SJSA1 (cell line): ENCODE measurements around the gene ASB10. TPM values are rescaled to one million over a fixed set of nuclear protein-coding genes. Genes with fewer than 3 reads are reported as not detected.

ENCODE experiments used
- DNase-seq, 2 experiments: peaks; one replicate each; pipeline ENCODE4 v3.0.0-alpha.2; 2015 to 2020; ENCODE audit warnings: low spot score in 2 of 2, low read depth in 1 of 2
- H3K27ac ChIP-seq: fragments of 250-450 bp; sonication (Bioruptor Pico); 2 replicates; pipeline ENCODE4 v1.5.1; 2020; ENCODE audit warnings: mild to moderate bottlenecking, moderate library complexity
- H3K27me3 ChIP-seq: fragments of 250-450 bp; sonication (Bioruptor Pico); replicated peaks from 2 replicates; pipeline ENCODE4 v1.5.1; 2020; ENCODE audit warnings: mild to moderate bottlenecking, moderate library complexity
- H3K36me3 ChIP-seq: fragments of 250-450 bp; sonication (Bioruptor Pico); 2 replicates; pipeline ENCODE4 v1.5.1; 2020; ENCODE audit warnings: mild to moderate bottlenecking
- H3K4me1 ChIP-seq: fragments of 250-450 bp; sonication (Bioruptor Pico); replicated peaks from 2 replicates; pipeline ENCODE4 v1.6.1; 2021; ENCODE audit warnings: mild to moderate bottlenecking
- H3K4me3 ChIP-seq: fragments of 250-450 bp; sonication (Bioruptor Pico); 2 replicates; pipeline ENCODE4 v1.5.1; 2020; ENCODE audit warnings: mild to moderate bottlenecking
- H3K9me3 ChIP-seq: fragments of 250-450 bp; sonication (Bioruptor Pico); replicated peaks from 2 replicates; pipeline ENCODE4 v1.5.1; 2020; ENCODE audit warnings: mild to moderate bottlenecking
- total RNA-seq: library from RNA; depleted of rRNA; stranded (reverse); fragments of >200 nt; shearing (Covaris generic); gene quantifications from 2 replicates; pipeline ENCODE4 v1.2.3, GENCODE V29; 2014

The ASB10 gene
- total RNA-seq, 1 experiment from 2014 or later, result not detected

DNA sequence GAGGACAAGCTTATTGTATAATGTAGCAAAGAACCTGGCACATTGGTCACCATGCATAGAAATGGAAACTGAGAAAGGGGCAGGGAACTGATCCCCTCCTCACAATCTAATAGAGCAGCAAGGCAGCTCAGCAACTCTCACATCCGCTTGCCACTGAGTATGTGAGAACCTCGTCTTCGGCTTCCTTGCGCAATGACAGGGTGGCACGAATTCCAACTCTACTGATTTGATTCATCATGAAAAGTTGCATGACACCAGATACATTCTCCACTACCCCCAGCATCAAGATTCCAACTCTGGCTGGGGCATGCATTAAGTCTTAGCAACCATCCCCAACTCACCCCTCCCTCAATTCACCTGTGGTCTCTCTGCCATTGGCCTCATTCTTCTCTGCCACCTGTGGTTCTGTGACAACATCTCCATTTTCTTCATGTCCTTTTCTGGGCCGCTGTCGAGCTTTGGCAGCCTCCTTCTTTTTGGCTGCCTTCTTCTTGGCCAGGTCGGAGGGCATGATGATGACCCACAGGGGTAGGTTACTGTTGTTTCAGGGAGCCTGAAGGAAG is 39.0 kb upstream of the ASB10 start:
- Histone ChIP-seq H3K27ac (no peak overlapping the region), H3K4me3 (peak overlapping the region; percentile 57), H3K27me3 (no peaks in the 10 kb centered on the region), H3K4me1 (peaks cover 16% of the 10 kb centered on the region), H3K36me3 (peaks cover 53% of the 10 kb centered on the region), H3K9me3 (no peaks in the 10 kb centered on the region)
- no peak for DNase-seq

GRCh38 chr7:151223728-151224127 is 36.7 kb upstream of the ASB10 start:
- H3K4me1 ChIP-seq, result peaks cover 16% of the 10 kb centered on the region
- DNase-seq, result no peak
- peaks cover 70% of the 10 kb centered on the region for H3K36me3 ChIP-seq
- no peak overlapping the region for H3K27ac ChIP-seq
- no peaks in the 10 kb centered on the region for H3K9me3 ChIP-seq
- H3K27me3 ChIP-seq, result no peaks in the 10 kb centered on the region
- H3K4me3 ChIP-seq, result no peak overlapping the region

DNA sequence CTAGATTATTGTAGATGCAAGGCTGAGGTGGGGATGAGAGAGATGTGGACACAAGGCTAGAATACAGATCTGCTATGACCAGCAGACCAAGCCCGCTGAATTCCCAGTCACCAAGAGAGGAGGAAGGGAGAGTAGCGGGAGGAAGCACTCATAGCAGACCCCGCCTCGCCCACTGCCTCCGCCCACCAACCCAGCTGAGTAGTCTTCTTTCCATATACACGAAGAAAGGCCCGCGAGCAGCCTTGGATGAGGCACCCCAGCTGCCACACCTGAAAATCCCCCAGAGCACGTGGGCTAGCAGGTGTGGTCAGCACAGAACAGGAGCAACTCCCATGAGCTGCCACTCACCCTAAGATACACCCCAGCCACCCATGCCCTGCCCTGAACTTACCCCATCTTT is 31.1 kb upstream of the ASB10 start:
- DNase-seq, result no peak
- Histone ChIP-seq H3K9me3 (no peaks in the 10 kb centered on the region), H3K27ac (no peak overlapping the region), H3K36me3 (peaks cover 81% of the 10 kb centered on the region), H3K4me3 (no peak overlapping the region), H3K4me1 (no peaks in the 10 kb centered on the region), H3K27me3 (no peaks in the 10 kb centered on the region)

GRCh38 chr7:151215396-151215795 is 28.3 kb upstream of the ASB10 start:
- H3K36me3 ChIP-seq, result peaks cover 66% of the 10 kb centered on the region
- H3K9me3 ChIP-seq, result no peaks in the 10 kb centered on the region
- DNase-seq, result no peak
- H3K27me3 ChIP-seq, result no peaks in the 10 kb centered on the region
- no peak overlapping the region for H3K27ac ChIP-seq
- H3K4me1 ChIP-seq, result no peaks in the 10 kb centered on the region
- no peak overlapping the region for H3K4me3 ChIP-seq

DNA sequence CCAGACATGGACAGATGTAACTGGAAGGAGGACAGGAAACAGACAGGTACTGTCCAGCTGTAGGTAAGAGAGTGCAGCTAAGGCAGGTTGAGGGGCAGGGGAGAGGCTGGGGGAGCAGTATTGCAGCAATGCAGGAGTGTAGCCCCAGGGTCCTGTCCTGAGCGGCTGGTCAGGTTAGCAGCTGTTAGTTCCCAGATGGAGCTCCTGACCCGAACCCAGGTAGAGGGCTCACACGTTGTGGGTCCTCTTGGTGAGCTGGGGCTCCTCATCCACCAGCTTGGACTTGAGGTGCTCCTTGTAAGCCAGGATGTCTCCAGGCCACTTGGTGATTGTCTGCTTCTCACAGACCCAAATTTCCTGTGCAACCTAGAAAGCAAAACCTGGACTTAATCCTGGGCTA is 26.8 kb upstream of the ASB10 start:
- Histone ChIP-seq H3K9me3 (no peaks in the 10 kb centered on the region), H3K27me3 (no peaks in the 10 kb centered on the region), H3K4me3 (no peak overlapping the region), H3K27ac (no peak overlapping the region), H3K36me3 (peaks cover 56% of the 10 kb centered on the region), H3K4me1 (no peaks in the 10 kb centered on the region)
- DNase-seq, result no peak

- Histone ChIP-seq H3K36me3 (peaks cover 45% of the 10 kb centered on the region), H3K27me3 (no peaks in the 10 kb centered on the region)
These were observed 25.6 kb upstream of the ASB10 start for GRCh38 chr7:151212626-151213025.

GRCh38 chr7:151211155-151211772 is 24.2 kb upstream of the ASB10 start:
- no peak for DNase-seq
- H3K36me3 ChIP-seq, result peaks cover 36% of the 10 kb centered on the region
- H3K27ac ChIP-seq, result no peak overlapping the region
- no peaks in the 10 kb centered on the region for H3K4me1 ChIP-seq
- 0 out of 2 replicates have a peak, but pooled peaks cover 5% of the 10 kb centered on the region for H3K27me3 ChIP-seq
- no peaks in the 10 kb centered on the region for H3K9me3 ChIP-seq
- no peak overlapping the region for H3K4me3 ChIP-seq

More at GRCh38 chr7:151212626-151213025, 25.6 kb upstream of the ASB10 start:
- DNase-seq, result no peak
- Histone ChIP-seq H3K4me3 (no peak overlapping the region), H3K27ac (no peak overlapping the region), H3K4me1 (no peaks in the 10 kb centered on the region), H3K9me3 (no peaks in the 10 kb centered on the region)

- Histone ChIP-seq H3K4me1 (no peaks in the 10 kb centered on the region), H3K4me3 (no peak within 1 kb of the TSS), H3K9me3 (no peaks in the 10 kb centered on the region), H3K27me3 (0 out of 2 replicates have a peak, but pooled peaks cover 5% of the 10 kb centered on the region), H3K36me3 (peaks cover 26% of the 10 kb centered on the region), H3K27ac (no peak within 1 kb of the TSS)
- no peak for DNase-seq
These were observed 23.2 kb upstream of the ASB10 start, which contains the start of gene H2BK1 for GRCh38 chr7:151210087-151210854. Gene H2BK1 (minus strand): TSS chr7:151210488. CDS start chr7:151210318, 170 bp downstream.

DNA sequence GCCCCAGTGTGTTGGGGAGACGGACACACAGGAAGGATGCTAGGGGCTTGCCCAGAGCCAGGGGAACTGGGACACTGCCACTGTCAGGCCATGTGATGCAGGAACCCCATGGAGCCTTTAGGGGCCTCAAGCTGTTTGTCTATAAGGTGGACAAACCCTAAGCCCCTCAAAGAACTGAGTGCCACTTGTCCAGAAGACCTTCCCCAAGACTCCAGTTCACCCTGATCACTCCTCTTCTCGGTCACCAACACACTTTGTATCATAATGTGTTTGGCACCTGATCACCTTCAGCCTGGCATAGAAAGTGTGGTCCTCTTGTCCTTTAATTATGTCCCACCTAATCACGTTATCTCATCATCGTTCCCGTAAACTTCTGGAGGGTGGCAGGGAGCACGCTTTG is 22.5 kb upstream of the ASB10 start:
- DNase-seq, result no peak
- Histone ChIP-seq H3K4me1 (no peaks in the 10 kb centered on the region), H3K27ac (no peak overlapping the region), H3K36me3 (peaks cover 19% of the 10 kb centered on the region), H3K27me3 (0 out of 2 replicates have a peak, but pooled peaks cover 5% of the 10 kb centered on the region), H3K4me3 (no peak overlapping the region), H3K9me3 (no peaks in the 10 kb centered on the region)

GRCh38 chr7:151208253-151208862 is 21.3 kb upstream of the ASB10 start:
- DNase-seq, result no peak
- H3K4me1 ChIP-seq, result no peaks in the 10 kb centered on the region
- H3K27ac ChIP-seq, result no peak overlapping the region
- peaks cover 10% of the 10 kb centered on the region for H3K36me3 ChIP-seq
- peaks cover 11% of the 10 kb centered on the region; the same call in 1 of the 2 replicates for H3K27me3 ChIP-seq
- no peak overlapping the region for H3K4me3 ChIP-seq
- no peaks in the 10 kb centered on the region for H3K9me3 ChIP-seq

DNA sequence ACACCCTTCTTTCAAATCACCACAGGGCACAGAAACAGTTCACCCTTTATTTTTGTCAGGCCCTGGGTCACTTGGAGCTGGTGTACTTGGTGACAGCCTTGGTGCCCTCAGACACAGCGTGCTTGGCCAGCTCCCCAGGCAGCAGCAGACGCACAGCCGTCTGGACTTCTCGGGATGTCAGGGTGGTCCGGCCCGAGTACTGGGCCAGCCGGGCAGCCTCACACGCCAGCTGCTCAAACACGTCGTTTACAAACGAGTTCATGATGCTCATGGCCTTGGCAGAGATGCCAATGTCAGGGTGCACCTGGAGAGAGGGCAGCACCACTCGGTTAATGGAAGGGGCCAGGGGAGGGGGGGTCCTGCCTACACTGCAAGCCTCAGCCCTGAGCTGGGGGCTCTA is 20.8 kb upstream of the ASB10 start:
- DNase-seq, result no peak
- no peaks in the 10 kb centered on the region for H3K9me3 ChIP-seq
- no peaks in the 10 kb centered on the region for H3K4me1 ChIP-seq
- no peak overlapping the region for H3K4me3 ChIP-seq
- H3K27ac ChIP-seq, result no peak overlapping the region
- peaks cover 5% of the 10 kb centered on the region for H3K36me3 ChIP-seq
- H3K27me3 ChIP-seq, result peaks cover 13% of the 10 kb centered on the region; the same call in 1 of the 2 replicates

DNA sequence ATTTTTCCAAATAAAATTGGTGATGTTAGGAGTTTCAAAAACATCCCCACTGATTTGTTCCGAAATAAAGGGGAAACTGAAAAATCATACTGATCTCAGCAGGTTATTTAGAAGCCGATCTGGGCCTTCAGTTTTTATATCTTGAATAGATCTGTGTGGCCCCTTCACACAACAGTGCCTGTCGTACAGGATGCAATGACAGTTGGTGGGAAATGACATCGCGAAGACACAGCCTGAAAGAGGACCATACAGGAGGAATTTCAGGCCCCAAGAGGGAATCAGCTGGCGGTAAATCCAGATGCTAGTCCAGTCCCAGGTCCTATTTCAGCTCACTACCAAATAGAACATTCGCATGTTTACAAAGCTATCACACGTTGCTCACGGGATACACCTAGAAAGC is 20.3 kb upstream of the ASB10 start:
- Histone ChIP-seq H3K9me3 (no peaks in the 10 kb centered on the region), H3K27ac (no peak overlapping the region), H3K4me3 (no peak overlapping the region), H3K27me3 (peaks cover 14% of the 10 kb centered on the region), H3K4me1 (no peaks in the 10 kb centered on the region), H3K36me3 (no peaks in the 10 kb centered on the region)
- DNase-seq, result no peak

DNA sequence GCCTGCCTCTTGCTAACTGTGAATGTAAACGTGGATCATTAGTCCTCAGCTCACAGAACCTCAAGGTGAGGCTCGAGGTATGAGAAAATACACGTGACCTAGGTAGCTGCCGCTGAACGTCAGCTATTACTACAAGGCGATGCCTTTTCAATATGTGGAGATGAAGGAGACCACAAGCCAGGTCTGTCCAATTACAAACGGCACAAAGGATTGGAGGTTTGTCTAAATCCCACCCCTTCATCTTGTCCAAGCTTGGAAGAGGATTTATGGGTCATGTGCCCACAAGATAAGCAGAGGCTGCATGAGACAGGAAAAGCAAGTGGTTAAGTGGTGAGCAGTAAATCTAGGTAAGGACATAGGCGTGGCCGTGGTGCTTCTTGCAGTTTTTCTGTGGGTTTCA is 19.9 kb upstream of the ASB10 start:
- Histone ChIP-seq H3K27me3 (peaks cover 18% of the 10 kb centered on the region), H3K27ac (no peak overlapping the region), H3K4me1 (no peaks in the 10 kb centered on the region), H3K4me3 (no peak overlapping the region), H3K9me3 (no peaks in the 10 kb centered on the region), H3K36me3 (no peaks in the 10 kb centered on the region)
- DNase-seq, result no peak

DNA sequence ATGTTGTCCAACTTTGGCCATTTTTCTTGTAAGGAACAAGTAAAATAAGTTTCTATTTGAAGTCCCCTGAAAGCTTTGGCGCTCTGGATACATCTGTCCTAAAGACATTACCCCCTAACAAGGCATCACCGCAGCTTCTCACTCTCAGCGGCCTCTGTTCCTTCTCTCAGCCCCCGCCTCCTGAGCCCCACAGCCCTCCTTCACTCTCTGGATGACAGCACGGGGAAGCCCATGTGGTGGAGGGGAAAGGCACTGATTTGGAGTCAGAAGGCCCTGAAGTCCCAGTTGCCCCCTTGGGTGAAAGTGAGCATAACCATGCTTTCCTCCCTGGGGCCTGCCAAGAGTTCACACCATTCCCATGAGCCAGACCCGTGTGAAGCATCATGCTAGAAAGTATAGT is 18.7 kb upstream of the ASB10 start:
- H3K27me3 ChIP-seq, result peaks cover 21% of the 10 kb centered on the region
- no peaks in the 10 kb centered on the region for H3K4me1 ChIP-seq
- no peak for DNase-seq
- H3K27ac ChIP-seq, result no peak overlapping the region
- no peaks in the 10 kb centered on the region for H3K36me3 ChIP-seq
- no peaks in the 10 kb centered on the region for H3K9me3 ChIP-seq
- H3K4me3 ChIP-seq, result no peak overlapping the region
